NCI-H2081 (cell line): ENCODE data around the gene LYAR.

Experiments
- DNase-seq, 2 experiments: peaks; one replicate each; lab custom pipeline; 2025; lab: John Stamatoyannopoulos, UW

Gene LYAR

DNA sequence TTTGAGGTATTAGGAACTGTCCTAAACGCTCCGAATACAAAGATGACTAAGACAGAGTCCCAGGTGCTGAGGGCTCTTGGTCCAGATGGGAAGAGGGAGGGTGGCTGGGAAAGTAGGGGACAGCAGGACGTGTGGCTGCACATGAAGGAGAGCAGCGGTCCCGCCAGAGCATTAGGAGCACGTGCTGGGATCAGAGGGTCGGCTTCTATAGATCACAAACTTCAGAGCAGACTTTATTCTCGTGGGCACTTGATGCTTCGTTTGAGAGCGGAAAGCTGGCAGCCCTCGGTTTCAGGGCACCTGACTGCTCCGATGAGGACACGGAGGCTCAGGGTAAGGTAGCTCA lies 26.2 kb upstream of the LYAR start:
- DNase-seq: no peak

DNA sequence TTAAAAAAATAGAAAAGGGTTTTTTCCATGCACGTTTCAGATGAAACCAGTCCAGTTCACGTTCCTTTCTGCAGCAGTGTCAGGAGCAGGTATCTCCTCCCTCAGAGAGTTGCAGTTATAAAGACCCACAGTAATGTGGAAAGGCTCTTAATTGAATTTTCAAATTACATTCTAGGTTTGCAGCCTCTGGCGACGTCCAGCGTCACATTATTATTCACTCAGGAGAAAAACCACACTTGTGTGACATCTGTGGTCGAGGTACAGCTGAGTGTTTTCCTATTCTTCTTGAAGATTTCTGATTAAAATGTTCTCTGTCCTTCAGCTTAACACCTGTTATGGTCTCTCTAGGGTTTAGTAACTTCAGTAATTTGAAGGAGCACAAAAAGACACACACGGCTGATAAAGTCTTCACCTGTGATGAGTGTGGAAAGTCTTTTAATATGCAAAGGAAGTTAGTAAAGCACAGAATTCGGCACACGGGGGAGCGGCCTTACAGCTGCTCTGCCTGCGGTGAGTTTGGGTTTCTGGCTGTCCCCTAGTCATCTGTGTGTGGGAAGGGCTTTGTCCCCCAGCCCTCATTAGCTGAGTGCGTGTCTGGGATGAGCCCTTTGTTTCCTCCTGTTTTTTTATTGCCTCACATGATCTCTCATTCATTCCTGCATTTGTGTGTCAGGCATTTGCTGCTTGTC lies 25.7 kb upstream of the LYAR start:
- no peak for DNase-seq

DNA sequence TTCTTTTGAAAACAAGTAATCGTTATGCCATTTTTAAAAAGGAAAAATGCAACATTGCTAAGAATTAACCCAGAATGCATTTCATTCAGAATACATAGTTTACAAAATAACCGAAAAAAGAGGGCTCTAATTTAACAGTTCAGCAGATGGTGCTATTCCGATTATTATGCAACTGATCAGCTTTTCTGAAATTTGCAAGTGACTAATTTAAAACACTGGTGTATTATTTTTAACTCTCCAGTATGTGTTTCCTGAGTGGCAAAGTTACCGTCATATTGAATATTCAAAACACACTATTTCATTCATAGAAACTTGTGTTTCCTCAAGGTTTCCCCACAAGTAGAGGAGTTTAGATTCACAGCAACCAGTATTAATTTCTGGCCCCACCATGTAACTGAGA lies 21.2 kb upstream of the LYAR start:
- DNase-seq: no peak

DNA sequence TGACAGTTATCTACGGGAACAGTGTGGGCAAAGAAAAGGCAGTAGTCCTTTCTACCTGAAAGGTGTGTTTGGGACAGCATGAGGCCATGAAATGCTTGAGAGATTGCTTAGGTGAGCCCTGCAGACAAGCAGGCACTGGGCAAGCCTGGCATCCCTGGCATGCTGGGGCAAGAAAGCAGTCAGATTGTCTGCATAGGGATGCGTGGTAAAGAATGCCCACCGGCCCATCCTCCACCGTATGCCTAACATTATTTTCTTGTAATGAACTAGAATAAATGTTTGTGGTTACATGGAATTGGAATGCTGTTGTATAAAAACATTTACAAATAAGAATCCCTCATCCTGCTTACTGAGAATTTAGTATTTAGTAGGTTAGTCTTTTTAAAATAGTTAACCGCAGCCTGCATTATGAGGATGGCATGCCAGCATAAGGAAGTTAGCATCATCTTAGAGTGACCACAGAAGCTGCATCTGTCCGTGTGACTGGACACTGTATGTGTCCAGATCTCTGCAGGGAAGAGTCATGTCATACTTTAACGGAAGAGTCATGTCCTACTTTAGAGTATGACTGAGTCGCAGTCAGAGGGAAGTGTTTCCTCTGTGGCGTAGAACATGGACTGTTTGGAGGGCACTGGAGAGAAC lies 19.0 kb upstream of the LYAR start:
- no peak for DNase-seq

DNA sequence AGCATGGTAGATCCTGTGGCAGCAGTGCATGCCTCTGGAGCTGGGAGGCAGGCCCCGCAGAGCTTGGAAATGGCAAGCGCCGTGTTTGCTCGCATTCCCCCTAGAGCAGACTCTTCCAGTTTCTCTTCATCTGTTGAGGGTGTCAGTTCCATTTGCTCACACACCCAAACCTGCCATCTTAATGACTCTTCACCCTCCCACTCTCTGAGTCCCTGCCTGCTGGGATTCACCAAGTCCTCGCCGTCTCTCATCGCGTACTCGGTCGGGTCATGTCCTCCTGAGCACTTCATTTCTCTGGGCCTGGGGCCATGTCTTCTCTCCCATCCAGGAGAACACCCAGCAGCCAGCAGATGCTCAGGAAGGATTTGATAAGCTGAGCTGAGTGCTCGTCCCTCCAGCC lies 17.0 kb upstream of the LYAR start:
- DNase-seq: no peak

DNA sequence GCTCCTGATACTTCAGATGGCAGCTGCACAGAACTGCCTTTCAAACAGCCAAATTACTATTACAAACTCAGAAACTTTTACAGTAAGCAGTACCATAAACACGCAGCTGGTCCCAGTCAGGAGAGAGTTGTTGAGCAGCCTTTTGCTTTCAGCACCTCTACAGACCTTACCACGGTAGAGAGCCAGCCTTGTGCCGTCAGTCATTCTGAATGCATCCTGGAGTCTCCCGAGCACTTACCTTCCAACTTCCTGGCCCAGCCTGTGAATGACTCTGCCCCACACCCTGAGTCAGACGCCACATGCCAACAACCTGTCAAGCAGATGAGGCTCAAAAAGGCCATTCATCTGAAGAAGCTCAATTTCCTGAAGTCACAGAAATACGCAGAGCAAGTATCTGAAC lies 12.5 kb upstream of the LYAR start:
- DNase-seq: no peak

DNA sequence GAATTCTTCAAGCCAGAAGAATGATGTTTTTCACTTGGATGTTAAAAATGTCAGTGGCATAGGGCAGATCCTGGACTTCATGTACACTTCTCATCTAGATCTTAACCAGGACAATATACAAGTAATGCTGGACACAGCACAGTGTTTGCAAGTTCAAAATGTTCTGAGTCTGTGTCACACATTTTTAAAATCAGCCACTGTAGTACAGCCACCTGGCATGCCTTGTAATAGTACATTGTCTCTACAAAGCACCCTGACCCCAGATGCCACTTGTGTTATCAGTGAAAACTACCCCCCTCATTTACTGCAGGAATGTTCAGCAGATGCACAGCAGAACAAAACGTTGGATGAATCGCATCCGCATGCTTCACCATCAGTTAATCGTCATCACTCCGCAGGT lies 12.0 kb upstream of the LYAR start:
- DNase-seq: no peak

DNA sequence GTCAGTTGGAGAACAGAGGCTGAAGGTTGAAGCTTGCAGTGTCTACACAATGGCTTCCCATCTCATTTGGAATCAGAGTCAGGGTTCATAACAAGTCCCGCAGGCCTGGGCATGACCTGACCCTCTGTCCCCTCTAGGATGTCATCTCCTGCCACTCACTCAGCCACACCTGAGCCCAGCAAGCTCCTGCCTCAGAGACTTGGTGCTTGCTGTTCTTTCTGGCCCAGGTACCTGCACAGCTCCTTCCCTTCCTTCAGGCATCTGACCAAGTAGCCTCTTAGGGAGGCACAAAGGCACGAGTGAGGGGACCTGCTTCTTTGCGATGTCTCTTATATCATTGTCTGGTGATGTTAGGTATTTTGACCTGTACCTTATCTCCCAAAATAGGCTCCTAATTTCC lies 9.1 kb upstream of the LYAR start:
- DNase-seq: no peak

DNA sequence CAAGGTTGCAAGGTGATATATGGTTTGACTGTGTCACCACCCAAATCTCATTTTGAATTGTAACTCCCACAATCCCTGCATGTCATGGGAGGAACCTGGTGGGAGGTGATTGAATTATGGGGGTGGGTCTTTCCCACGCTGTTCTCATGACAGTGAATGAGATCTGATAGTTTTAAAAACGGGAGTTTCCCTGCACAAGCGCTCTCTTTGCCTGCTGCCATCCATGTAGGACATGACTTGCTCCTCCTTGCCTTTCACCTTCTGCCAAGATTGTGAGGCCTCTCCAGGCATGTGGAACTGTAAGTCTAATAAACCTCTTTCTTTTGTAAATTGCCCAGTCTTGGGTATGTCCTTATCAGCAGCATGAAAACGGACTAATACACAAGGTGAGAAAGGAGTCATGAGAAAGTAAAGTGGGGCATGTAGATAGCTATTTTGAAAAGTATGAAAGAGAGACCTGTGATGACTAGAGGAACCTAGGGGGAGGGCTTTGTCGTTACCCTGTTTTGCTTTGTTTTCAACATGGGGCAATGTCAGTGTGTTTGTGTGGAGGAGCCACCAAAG lies 6.4 kb upstream of the LYAR start:
- no peak for DNase-seq

DNA sequence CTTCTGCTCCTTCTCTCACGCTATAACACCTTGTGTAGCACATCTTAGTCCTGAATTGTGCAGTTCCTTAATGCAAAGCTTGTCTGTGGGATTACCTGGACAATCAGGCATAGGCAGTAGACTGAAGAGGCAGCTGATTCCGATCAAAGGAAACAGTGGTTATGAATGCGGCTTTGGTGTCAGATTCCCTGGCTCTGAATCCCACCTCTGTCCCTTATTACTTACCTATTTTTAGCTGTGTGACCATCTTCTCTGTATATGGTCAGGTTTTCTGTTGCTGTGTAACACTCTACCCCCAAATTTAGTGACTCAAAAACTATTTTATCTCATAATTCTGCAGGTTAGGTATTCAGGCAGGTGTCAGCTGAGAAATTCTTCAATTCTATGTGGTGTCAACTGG lies 3.3 kb upstream of the LYAR start:
- DNase-seq: no peak

DNA sequence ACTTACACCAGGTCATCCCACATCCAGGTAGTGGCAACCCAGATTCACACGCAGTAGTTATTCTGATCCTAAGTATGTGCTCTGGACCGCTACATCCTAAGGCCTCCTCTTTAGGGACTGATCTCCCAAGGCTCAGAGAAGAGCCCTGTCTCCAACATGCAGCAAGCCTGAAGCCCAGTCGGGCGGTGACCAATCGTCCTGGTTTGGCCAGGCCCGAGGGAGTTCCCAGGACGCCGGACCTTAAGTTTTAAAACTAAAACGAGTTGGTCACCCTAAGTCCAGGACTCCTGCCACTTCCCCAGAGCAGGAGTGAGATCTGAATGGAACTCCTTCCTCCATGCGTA lies 385 bp downstream of the LYAR start:
- no peak for DNase-seq

DNA sequence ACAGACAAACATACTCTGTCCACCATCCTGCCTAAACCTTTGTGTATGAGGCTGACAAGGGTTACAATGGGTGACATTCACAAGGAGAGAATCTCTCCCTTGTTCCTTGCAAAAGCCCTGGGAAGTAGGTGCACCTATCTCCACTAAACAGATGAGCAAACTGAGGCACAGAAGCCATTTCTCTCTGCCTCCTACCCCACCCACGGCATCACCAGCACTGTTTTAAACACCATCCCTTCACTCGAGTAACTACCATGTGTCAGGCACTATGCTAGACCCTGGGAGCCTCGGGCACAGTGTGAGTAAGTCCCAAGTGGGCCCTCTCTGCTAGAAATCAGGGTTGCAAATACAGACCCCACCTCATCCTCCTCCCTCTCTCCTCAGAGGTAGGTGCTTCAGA lies 899 bp downstream of the LYAR start:
- no peak for DNase-seq

DNA sequence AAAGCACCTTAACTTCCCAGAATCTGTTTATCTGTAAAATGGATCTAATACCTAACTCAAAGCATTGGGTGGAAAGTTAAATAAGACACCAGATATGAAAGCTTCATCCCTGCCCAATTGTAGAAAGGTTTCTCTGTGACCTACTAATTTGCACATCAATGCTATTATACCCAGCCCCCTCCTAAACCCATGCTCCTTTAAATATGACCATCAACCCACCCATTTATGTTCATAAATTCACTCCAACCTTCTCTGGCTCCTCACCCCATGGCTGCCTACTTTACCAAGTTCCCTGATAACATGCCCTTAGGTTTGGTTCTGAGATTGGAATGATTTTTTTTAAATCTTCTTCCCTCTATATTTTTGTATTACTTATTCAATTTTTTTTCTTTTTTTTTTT lies 1.9 kb downstream of the LYAR start:
- no peak for DNase-seq

DNA sequence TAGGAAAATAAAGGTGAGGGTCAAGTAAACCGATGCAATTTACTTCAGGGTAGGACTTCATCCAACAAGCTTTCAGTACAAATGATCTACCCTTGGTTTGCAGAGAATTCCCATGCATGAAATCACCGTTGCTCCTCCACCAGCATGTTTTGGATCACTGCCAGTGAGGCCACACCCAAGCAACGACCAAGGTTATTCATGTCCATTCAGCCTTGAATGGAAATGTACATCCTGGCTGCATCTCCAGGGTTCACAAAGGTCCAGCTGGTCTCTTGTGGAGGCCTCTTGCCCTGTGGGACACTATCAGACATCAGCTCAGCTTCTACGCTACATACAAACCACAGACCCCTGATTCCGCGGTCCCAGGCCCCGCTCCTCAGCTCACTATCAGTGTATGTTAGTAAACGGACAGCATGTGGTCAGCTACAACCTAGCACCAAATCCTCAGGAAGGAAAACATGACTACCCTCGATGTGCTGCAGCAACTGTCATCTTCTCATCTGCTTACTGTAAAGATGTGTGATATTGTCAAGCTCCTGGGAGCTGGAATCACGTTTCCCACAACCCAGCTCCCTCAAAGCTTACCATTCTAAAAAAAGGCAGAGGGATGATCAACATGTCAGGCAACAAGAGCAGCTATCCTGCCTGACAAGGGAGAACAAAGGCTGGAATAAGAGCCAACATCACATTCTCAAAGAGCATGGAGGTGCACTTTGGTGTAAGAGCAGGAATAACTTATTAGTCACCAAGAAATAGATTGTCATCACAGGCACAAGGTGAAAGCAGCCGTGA lies 4.9 kb downstream of the LYAR start:
- no peak for DNase-seq

DNA sequence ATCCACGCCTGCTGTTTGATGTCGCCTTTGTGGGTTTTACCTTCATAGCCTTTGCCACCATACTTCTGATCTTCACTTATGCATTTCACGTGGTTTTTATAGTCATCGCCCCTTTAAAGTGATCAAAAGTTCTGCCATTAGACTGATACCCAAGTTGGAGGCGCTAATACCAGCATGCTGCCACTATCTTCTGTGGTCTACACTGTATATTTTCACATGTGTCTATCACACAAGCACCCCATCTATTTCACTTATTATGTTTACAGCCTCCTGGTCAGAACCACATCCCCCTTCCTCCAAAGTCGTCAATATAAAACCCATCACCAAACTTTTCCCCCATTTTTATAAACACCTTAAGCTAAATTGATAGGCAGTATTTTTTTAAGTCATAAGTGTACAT lies 8.2 kb downstream of the LYAR start:
- DNase-seq: no peak

DNA sequence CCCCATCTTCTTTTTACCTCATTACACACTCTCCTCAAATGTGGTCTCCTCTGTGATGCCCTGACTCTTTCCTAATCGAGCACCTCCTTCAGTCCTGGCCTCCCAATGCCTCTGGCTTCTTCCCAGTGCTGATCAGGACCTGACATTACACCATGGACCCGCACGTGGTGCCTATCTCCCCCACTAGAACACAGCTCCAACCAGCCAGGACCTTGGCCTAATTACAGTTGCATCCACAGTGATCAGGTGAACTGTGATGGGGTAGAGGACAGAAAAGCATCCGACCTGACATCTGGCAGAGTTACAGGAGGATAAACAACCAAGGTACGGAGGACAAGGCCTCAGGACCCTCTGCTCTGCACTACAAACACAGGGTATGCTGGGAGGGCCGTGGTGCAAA lies 12.4 kb downstream of the LYAR start:
- DNase-seq: no peak

DNA sequence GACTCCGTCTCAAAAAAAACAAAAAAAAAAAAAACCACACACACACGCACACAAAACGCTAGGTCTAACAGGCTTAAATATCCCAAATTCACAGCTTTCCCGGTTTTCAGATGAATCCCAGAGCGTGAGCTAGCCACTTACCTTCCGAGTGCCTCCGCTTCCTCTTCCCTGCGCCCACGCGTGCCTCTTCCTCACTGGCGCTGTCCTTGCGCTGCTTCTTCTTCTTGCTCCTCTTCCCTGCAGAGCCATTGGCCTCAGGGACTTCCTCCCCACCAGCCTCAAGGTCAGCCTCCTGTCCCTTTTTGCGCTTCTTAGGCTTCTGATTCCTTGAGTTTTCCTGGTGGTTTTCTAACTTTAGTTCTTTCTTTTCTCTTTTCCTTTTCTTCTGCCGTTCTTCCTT lies 15.7 kb downstream of the LYAR start:
- DNase-seq: no peak

DNA sequence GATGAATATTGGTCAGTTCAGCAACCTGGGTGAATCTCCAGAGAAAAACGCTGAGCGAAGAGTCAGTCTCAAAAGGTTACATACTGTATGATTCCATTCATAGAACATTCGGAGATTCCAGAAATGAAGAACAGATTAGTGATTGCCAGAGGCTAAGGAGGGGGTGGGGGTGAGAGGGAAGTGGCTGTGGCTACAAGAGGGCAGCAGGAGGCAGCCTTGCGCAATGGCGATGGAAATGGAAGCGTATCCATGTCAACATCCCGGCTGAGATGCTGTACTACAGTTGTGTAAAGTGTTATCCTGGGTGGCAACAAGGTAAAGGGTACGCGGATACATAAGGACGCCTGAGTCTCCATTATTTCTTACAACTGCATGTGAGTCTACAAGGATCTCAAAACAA lies 18.0 kb downstream of the LYAR start:
- no peak for DNase-seq

DNA sequence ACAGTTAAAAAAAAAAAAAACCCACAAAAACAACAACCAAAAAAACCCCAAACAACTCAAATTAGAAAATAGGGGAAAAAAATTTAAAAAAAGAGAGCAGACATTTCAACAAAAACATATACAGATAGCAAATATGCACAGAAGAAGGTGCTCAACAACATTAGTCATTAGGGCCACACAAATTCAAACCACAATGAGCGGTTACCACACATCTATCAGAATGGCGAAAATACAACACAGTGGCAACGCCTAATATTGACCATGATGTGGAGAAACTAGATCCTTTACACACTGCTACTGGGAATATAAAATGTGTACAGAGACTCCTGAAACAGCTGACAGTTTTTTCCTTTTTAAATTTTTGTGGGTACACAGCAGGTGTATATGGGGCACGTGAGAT lies 19.4 kb downstream of the LYAR start:
- no peak for DNase-seq

DNA sequence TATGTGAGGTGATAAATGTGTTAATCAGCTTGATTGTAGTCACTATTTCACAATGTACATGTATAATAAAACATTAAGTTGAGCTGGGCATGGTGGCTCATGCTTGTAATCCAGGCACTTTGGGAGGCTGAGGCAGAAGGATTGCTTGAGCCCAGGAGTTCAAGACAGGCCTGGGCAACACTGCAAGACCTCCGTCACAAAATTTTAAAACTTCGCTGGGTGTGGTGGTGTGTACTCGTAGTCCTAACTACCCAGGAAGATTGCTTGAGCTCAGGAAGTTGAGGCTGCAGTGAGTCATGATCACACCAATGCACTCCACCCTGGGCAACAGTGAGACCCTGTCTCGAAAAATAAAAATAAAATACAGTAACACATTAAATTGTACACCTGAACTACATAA lies 20.1 kb downstream of the LYAR start:
- no peak for DNase-seq

DNA sequence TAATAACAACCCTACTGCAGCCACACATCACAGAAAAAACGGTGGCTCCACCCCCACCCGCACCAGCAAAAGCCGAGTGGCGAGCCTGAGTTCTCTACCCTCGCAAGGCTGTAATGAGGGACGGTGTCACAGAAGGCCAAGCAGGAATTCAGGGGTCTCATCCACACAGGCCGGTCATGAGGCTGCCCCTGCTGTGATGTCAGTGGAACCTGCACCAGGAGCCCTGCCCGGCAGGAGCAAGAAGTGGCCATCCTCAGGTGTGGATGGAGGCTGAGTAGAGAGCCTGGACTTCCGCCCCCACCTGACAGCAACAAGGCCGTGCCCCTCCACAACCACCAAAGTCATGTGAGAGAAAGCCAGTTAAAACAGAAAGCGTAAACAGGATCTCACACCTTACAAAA lies 20.6 kb downstream of the LYAR start:
- no peak for DNase-seq

DNA sequence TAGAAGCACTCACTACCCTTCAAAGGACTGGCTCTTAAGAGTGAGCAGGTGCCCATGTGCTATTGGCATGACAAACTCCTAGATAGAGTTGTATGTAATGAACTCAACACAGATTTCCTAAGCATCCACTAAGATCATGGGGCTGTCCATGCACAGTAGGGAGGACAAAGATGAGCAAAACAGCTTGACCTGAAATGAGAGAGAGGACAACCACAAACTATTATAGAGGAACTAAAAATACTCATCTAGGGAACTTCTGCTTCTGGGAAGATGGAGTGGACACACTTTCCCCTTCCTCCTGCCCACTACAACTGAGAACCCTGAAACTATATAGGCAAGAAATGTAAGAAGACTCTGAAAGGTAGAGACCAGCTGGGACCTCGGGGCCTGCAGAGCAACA lies 21.2 kb downstream of the LYAR start:
- DNase-seq: no peak

DNA sequence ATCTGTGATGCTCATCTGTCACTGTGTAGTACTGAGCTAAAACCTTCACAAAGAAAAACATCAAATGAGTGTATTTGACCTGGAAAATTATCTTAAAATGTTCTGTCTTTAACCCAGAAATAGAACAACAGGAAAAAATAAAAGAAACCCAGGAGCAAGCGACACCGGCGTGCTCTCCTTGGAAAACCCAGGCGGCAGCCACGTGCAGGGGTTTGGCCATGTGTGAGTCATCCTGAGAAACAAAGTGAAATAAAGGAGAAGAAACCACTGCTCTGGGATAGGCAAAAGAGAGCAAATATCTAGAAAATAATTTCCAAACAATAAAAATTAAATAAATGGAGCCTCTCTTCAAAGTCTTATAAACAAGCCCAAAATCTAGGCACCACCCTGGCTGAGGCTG lies 22.0 kb downstream of the LYAR start:
- DNase-seq: no peak
